ENCODE measurements around the gene SCART1.
"Not testable (repeated sequence)": the region's sequence is repeated elsewhere in the genome, so short reads cannot be mapped to it uniquely, and the experiment has no call there.

Gene SCART1

DNA sequence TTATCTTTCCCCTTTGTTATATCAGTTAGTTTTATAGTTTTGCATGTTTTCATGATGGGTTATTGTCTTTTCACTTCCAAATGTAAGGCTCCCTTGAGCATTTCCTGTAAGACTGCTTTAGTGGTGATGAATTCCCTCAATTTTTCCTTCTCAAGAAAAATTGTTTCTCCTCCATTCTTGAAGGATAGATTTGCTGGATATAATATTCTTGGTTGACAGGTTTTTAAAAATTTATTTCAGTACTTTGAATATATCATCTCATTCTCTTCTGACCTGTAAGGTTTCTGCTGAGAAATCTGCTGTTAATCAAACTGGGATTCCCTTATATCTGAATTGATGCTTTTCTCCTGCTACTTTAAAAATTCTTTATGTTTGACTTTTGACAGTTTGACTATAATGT, 33.3 kb downstream of the SCART1 start:
- Histone ChIP-seq H3K27ac (ENCODE audit: low read depth, low read length) (no peak overlapping the region), H3K79me2 (ENCODE audit: control insufficient read depth, low read length) (no peaks in the 10 kb centered on the region), H3K4me3 (ENCODE audit: low read length) (no peak overlapping the region), H3K27me3 (ENCODE audit: control insufficient read depth, low read length) (no peaks in the 10 kb centered on the region), H3K36me3 (ENCODE audit: control insufficient read depth, low read length) (no peaks in the 10 kb centered on the region), H3K9me3 (ENCODE audit: control insufficient read depth, insufficient read depth, low read length) (peaks cover 3% of the 10 kb centered on the region), H3F3A (ENCODE audit: control insufficient read depth, insufficient read depth) (no peaks in the 10 kb centered on the region), H3K4me2 (ENCODE audit: low read length) (no peak overlapping the region), H4K20me1 (ENCODE audit: control insufficient read depth, insufficient read depth, low read depth, low read length) (no peaks in the 10 kb centered on the region), H3K4me1 (ENCODE audit: control insufficient read depth, low read length) (no peaks in the 10 kb centered on the region), H3K9me2 (replicated peaks; ENCODE audit: control insufficient read depth, low read length) (no peaks in the 10 kb centered on the region)
- TF ChIP-seq, protein P1, sequence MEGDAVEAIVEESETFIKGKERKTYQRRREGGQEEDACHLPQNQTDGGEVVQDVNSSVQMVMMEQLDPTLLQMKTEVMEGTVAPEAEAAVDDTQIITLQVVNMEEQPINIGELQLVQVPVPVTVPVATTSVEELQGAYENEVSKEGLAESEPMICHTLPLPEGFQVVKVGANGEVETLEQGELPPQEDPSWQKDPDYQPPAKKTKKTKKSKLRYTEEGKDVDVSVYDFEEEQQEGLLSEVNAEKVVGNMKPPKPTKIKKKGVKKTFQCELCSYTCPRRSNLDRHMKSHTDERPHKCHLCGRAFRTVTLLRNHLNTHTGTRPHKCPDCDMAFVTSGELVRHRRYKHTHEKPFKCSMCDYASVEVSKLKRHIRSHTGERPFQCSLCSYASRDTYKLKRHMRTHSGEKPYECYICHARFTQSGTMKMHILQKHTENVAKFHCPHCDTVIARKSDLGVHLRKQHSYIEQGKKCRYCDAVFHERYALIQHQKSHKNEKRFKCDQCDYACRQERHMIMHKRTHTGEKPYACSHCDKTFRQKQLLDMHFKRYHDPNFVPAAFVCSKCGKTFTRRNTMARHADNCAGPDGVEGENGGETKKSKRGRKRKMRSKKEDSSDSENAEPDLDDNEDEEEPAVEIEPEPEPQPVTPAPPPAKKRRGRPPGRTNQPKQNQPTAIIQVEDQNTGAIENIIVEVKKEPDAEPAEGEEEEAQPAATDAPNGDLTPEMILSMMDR (IDR thresholded peaks at IDR 0.05; ENCODE audit: low read depth, low read length, poor library complexity, severe bottlenecking): no peak
- TF ChIP-seq EZH2phosphoT487 (IDR thresholded peaks at IDR 0.05; ENCODE audit: borderline replicate concordance, low read length): no peak

DNA sequence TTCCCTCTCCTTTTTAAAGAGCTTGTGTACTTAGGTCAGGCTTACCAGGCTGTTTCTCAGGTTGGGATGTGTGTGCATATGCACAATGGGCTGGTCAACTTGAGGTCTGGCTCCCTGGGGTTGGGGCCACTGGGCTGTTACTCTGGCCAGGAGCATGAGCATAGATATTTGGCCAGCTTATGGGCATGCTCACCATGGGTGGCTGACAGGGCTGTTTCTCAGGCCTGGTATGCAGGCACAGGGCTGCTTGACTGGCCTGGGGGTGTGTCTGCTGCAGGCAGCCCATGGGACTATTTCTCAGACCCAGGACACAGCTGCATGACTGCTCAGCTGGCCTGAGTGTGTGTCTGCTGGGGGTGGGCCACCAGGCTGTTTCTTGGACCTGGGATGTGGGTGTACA, 34.6 kb downstream of the SCART1 start:
- Histone ChIP-seq H3K9me2 (replicated peaks; ENCODE audit: control insufficient read depth, low read length) (no peaks in the 10 kb centered on the region), H3K4me2 (ENCODE audit: low read length) (no peak overlapping the region), H3K27me3 (ENCODE audit: control insufficient read depth, low read length) (no peaks in the 10 kb centered on the region), H3K27ac (ENCODE audit: low read depth, low read length) (no peak overlapping the region), H4K20me1 (ENCODE audit: control insufficient read depth, insufficient read depth, low read depth, low read length) (no peaks in the 10 kb centered on the region), H3K79me2 (ENCODE audit: control insufficient read depth, low read length) (no peaks in the 10 kb centered on the region), H3F3A (ENCODE audit: control insufficient read depth, insufficient read depth) (no peaks in the 10 kb centered on the region), H3K36me3 (ENCODE audit: control insufficient read depth, low read length) (no peaks in the 10 kb centered on the region), H3K4me3 (ENCODE audit: low read length) (no peak overlapping the region), H3K4me1 (ENCODE audit: control insufficient read depth, low read length) (no peaks in the 10 kb centered on the region), H3K9me3 (ENCODE audit: control insufficient read depth, insufficient read depth, low read length) (peaks cover 3% of the 10 kb centered on the region)
- TF ChIP-seq, protein P1 (IDR thresholded peaks at IDR 0.05; ENCODE audit: low read depth, low read length, poor library complexity, severe bottlenecking): no peak
- no peak for TF ChIP-seq EZH2phosphoT487 (IDR thresholded peaks at IDR 0.05; ENCODE audit: borderline replicate concordance, low read length)

DNA sequence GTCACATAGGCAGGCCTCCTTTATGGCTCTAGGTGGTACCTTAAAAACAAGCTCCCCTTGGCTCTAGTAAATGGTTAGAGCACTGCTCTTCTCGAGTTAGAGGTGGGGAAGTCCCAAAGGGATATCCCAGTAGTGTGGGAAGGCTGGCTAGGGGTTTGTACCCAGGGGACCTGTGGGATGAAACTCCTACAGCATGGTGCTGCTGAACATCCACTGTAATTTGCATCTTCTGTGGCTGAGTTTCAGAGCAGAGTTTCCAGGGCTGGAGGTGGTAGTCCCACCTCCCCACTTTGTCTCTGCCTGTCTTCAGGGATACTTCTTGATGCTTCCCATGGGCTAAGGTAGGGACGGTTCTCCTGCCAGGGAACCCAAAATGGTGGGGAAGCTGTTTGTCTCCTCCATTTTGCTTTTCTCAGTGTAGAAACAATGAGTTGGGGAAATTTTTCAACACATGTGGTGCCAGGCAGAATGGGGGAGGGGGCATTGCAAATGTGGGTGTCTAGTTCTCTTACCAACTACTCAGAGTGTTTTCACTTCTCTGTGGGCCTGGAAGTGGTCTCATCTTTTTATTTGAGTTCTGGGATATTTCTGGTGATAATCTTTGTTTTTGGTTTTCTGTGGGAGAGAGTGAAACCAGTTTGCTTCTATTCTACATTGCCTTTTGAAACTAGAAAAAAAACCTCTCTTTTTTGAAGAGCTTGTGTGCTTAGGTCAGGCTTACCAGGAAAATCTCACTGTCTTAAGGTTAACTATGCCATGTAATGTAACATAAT, 36.3 kb downstream of the SCART1 start:
- H4K20me1 ChIP-seq (ENCODE audit: control insufficient read depth, insufficient read depth, low read depth, low read length): no peaks in the 10 kb centered on the region
- H3K27me3 ChIP-seq (ENCODE audit: control insufficient read depth, low read length): no peaks in the 10 kb centered on the region
- no peaks in the 10 kb centered on the region for H3F3A ChIP-seq (ENCODE audit: control insufficient read depth, insufficient read depth)
- no peak overlapping the region for H3K27ac ChIP-seq (ENCODE audit: low read depth, low read length)
- peaks cover under 1% of the 10 kb centered on the region for H3K9me3 ChIP-seq (ENCODE audit: control insufficient read depth, insufficient read depth, low read length)
- no peaks in the 10 kb centered on the region for H3K36me3 ChIP-seq (ENCODE audit: control insufficient read depth, low read length)
- TF ChIP-seq, protein P1 (IDR thresholded peaks at IDR 0.05; ENCODE audit: low read depth, low read length, poor library complexity, severe bottlenecking): no peak
- TF ChIP-seq EZH2phosphoT487 (IDR thresholded peaks at IDR 0.05; ENCODE audit: borderline replicate concordance, low read length): no peak
- H3K79me2 ChIP-seq (ENCODE audit: control insufficient read depth, low read length): no peaks in the 10 kb centered on the region
- H3K9me2 ChIP-seq (replicated peaks; ENCODE audit: control insufficient read depth, low read length): no peaks in the 10 kb centered on the region
- H3K4me3 ChIP-seq (ENCODE audit: low read length): no peak overlapping the region
- no peaks in the 10 kb centered on the region for H3K4me1 ChIP-seq (ENCODE audit: control insufficient read depth, low read length)
- no peak overlapping the region for H3K4me2 ChIP-seq (ENCODE audit: low read length)

DNA sequence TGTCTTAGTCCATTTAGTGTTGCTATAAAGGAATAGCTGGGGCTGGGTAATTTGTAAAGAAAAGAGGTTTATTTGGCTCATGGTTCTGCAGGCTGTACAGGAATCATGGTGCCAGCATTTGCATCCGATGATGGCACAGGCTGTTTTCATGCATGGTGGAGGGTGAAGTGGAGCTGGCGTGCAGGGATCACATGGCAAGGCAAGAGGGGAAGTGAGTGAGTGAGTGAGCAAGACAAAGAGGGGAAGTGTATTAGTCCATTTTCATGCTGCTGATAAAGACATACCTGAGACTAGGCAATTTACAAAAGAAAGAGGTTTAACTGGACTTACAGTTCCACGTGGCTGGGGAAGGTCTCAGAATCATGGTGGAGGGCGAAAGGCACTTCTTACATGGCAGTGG, 39.8 kb downstream of the SCART1 start:
- H4K20me1 ChIP-seq (ENCODE audit: control insufficient read depth, insufficient read depth, low read depth, low read length); H3K9me3 ChIP-seq (ENCODE audit: control insufficient read depth, insufficient read depth, low read length); H3K4me2 ChIP-seq (ENCODE audit: low read length); H3K79me2 ChIP-seq (ENCODE audit: control insufficient read depth, low read length); H3F3A ChIP-seq (ENCODE audit: control insufficient read depth, insufficient read depth); H3K4me1 ChIP-seq (ENCODE audit: control insufficient read depth, low read length); H3K27me3 ChIP-seq (ENCODE audit: control insufficient read depth, low read length); H3K36me3 ChIP-seq (ENCODE audit: control insufficient read depth, low read length); H3K9me2 ChIP-seq (replicated peaks; ENCODE audit: control insufficient read depth, low read length); H3K4me3 ChIP-seq (ENCODE audit: low read length); H3K27ac ChIP-seq (ENCODE audit: low read depth, low read length): not testable (repeated sequence)
